K562 (cell line): Measurements from ENCODE around the gene TACC3. TPM values are rescaled to one million over a fixed set of nuclear protein-coding genes. Genes with fewer than 3 reads are reported as not detected.
A peak's percentile ranks its signal among the peaks of the same experiment; 100 is the strongest.

Experiments used
- ARID1B ChIP-seq: fragments of 450-650 bp; IDR thresholded peaks from 2 replicates; pipeline ENCODE4 v1.6.1; 2016; ENCODE audit warnings: antibody characterized with exemption, mild to moderate bottlenecking, inconsistent platforms
- BCOR ChIP-seq: fragments of 450-650 bp; IDR thresholded peaks from 2 replicates; pipeline ENCODE4 v1.6.1; 2016
- CEBPB ChIP-seq: fragments of 450-650 bp; IDR thresholded peaks from 2 replicates; pipeline ENCODE4 v1.6.1; 2016; ENCODE audit warnings: missing genetic modification characterization, missing compliant biosample characterization
- CLOCK ChIP-seq: fragments of 250-450 bp; sonication (Bioruptor Pico); IDR thresholded peaks from 2 replicates; pipeline ENCODE4 v1.4.0; 2020; ENCODE audit warnings: mild to moderate bottlenecking, moderate library complexity, borderline replicate concordance
- EHMT2 ChIP-seq: fragments of 450-650 bp; IDR thresholded peaks from 2 replicates; pipeline ENCODE4 v1.6.1; 2018; ENCODE audit warnings: antibody characterized with exemption
- ELF2 ChIP-seq: fragments of 250-450 bp; sonication (Bioruptor Pico); IDR thresholded peaks from 2 replicates; pipeline ENCODE4 v1.5.0; 2021; ENCODE audit warnings: mild to moderate bottlenecking
- GTF2E2 ChIP-seq: fragments of 200-800 bp; sonication (Bioruptor generic); IDR thresholded peaks from 2 replicates; pipeline ENCODE4 v1.6.1; 2016; ENCODE audit warnings: missing genetic modification characterization, missing compliant biosample characterization
- HINFP ChIP-seq: fragments of 450-650 bp; conservative IDR thresholded peaks from 2 replicates; pipeline ENCODE4 v1.6.1; 2016; ENCODE audit warnings: missing genetic modification characterization, low read depth, mild to moderate bottlenecking, control low read depth, missing compliant biosample characterization
- HMBOX1 ChIP-seq: sonication (generic); IDR thresholded peaks from 2 replicates; pipeline ENCODE4 v1.6.1; 2016
- IRF2 ChIP-seq: sonication (generic); formaldehyde crosslinking; IDR thresholded peaks from 2 replicates; pipeline ENCODE4 v1.8.1; 2022; ENCODE audit warnings: mild to moderate bottlenecking, missing genetic modification reagents
- MAFF ChIP-seq: IDR thresholded peaks from 2 replicates; pipeline ENCODE4 v1.6.1; 2012; ENCODE audit warnings: low read length, improper control_type of control experiment
- MAFG ChIP-seq: fragments of 450-650 bp; conservative IDR thresholded peaks from 2 replicates; pipeline ENCODE4 v1.6.1; 2016; ENCODE audit warnings: missing genetic modification characterization, missing compliant biosample characterization
- NR2C1 ChIP-seq, 2 experiments: fragments of 450-650 bp; IDR thresholded peaks; 2 replicates each; pipeline ENCODE4 v1.6.1; 2017; ENCODE audit warnings: mild to moderate bottlenecking in 2 of 2, antibody characterized with exemption in 1 of 2, inconsistent platforms in 1 of 2, missing compliant biosample characterization in 1 of 2, missing genetic modification characterization in 1 of 2
- PCBP1 ChIP-seq: fragments of 200-400 bp; formaldehyde crosslinking; IDR thresholded peaks from 2 replicates; pipeline ENCODE4 v1.6.1; 2018; ENCODE audit warnings: mild to moderate bottlenecking, low read depth, low read length; ENCODE audit not compliant: poor library complexity, severe bottlenecking
- RFX7 ChIP-seq: fragments of 250-450 bp; sonication (Bioruptor Pico); IDR thresholded peaks from 2 replicates; pipeline ENCODE4 v1.5.1; 2021; ENCODE audit warnings: mild to moderate bottlenecking
- RNF2 ChIP-seq: sonication (generic); IDR thresholded peaks from 2 replicates; pipeline ENCODE4 v1.6.1; 2016
- TARDBP ChIP-seq: fragments of 450-650 bp; IDR thresholded peaks from 2 replicates; pipeline ENCODE4 v1.6.1; 2016
- TBL1XR1 ChIP-seq, 2 experiments: IDR thresholded peaks; 2 replicates each; pipeline ENCODE4 v1.6.1; 2012; ENCODE audit warnings: improper control_type of control experiment in 2 of 2, low read length in 2 of 2, mild to moderate bottlenecking in 1 of 2
- ZNF174 ChIP-seq: fragments of 250-450 bp; sonication (Bioruptor Pico); IDR thresholded peaks from 2 replicates; pipeline ENCODE4 v1.4.0; 2020; ENCODE audit warnings: mild to moderate bottlenecking
- ZNF277 ChIP-seq: fragments of 250-450 bp; sonication (Bioruptor Pico); IDR thresholded peaks from 2 replicates; pipeline ENCODE4 v1.8.0; 2022; ENCODE audit warnings: inconsistent platforms, mild to moderate bottlenecking, moderate library complexity, borderline replicate concordance
- ZNF282 ChIP-seq: sonication (generic); formaldehyde crosslinking; IDR thresholded peaks from 2 replicates; pipeline ENCODE4 v1.8.1; 2023; ENCODE audit warnings: missing genetic modification reagents
- ZNF583 ChIP-seq: fragments of 250-450 bp; sonication (Bioruptor Pico); IDR thresholded peaks from 2 replicates; pipeline ENCODE4 v1.4.0; 2020
- ZNF699 ChIP-seq: fragments of 250-450 bp; sonication (Bioruptor Pico); IDR thresholded peaks from 2 replicates; pipeline ENCODE4 v1.8.0; 2021; ENCODE audit warnings: mild to moderate bottlenecking, moderate library complexity; ENCODE audit not compliant: insufficient replicate concordance
- ZNF764 ChIP-seq: fragments of 250-450 bp; sonication (Bioruptor Pico); IDR thresholded peaks from 2 replicates; pipeline ENCODE4 v1.4.0; 2020; ENCODE audit warnings: low read depth, mild to moderate bottlenecking, moderate library complexity
- polyA plus RNA-seq, 8 experiments: library from polyadenylated mRNA; depleted of rRNA in 4 of 8; stranded (reverse) in 5 of 8; unstranded in 3 of 8; fragments of >200 nt; fragmentation: Nextera tagmentation in 2 of 8; fragmentation: Illumina TruSeq in 1 of 8; extraction: Ambion mirVana in 2 of 8; extraction: Trizol in 1 of 8; gene quantifications; 2 replicates each; pipeline versions ENCODE4 v1.2.1 to v1.2.3, GENCODE V29; 2011 to 2014; ENCODE audit warnings: inconsistent platforms in 1 of 8, missing spikeins in 1 of 8
- total RNA-seq, 7 experiments: library from RNA; depleted of rRNA in 6 of 7; stranded (reverse); fragments of >200 nt in 6 of 7; fragmentation: Illumina TruSeq in 2 of 7; extraction: Trizol in 2 of 7; gene quantifications; 2 replicates each; pipeline versions ENCODE4 v1.2.1 to v1.2.3, GENCODE V29; 2011 to 2021; ENCODE audit warnings: low replicate concordance in 1 of 7

Gene TACC3
- total and polyA plus RNA-seq, 9 of the 15 experiments (the other 6 are each of a cell fraction or from before 2014, with no cell fraction given), result 1.9 to 122 (median 55.6) TPM

GRCh38 chr4:1712216-1713002, 8.9 kb upstream of the TACC3 start, which contains the start of gene SLBP (continued):
- no peak for TF ChIP-seq ZNF583
- TF ChIP-seq RNF2, result peak; percentile 97
- TF ChIP-seq BCOR, result no peak; the same call in 1 of the 2 replicates
- no peak for TF ChIP-seq MAFG (tag)
- TF ChIP-seq MAFF, result no peak; the same call in 1 of the 2 replicates
- no peak for TF ChIP-seq ZNF277 (CRISPR knock-in tag)
- TF ChIP-seq ELF2 (CRISPR knock-in tag), result peak; percentile 98
- no peak for TF ChIP-seq RFX7 (CRISPR knock-in tag)
- TF ChIP-seq NR2C1 (IDR thresholded peaks at IDR 0.05), result no peak; the same call in 1 of the 2 replicates
- peak; percentile 46; the same call in 1 of the 2 replicates for TF ChIP-seq NR2C1 (tag; IDR thresholded peaks at IDR 0.05)
- TF ChIP-seq ZNF282, result peak; percentile 83
- no peak for TF ChIP-seq ARID1B
- no peak for TF ChIP-seq ZNF764
- TF ChIP-seq CLOCK, result peak; percentile 77; the same call in 1 of the 2 replicates
- TF ChIP-seq GTF2E2 (tag), result peak; percentile 80
- no peak for TF ChIP-seq TBL1XR1 (IDR thresholded peaks at IDR 0.05; ENCODE audit: low read length in 2 of 2)
- TF ChIP-seq EHMT2, result no peak
- TF ChIP-seq HINFP (tag), result no peak
- no peak for TF ChIP-seq IRF2 (CRISPR knock-in tag)
- TF ChIP-seq TARDBP, result peak; percentile 95
- TF ChIP-seq PCBP1, result peak; percentile 86
- no peak for TF ChIP-seq HMBOX1
- TF ChIP-seq ZNF699 (CRISPR knock-in tag), result no peak
- TF ChIP-seq CEBPB (tag), result no peak
- no peak for TF ChIP-seq ZNF174 (CRISPR knock-in tag)
